Non-pigmented ciliary epithelial cell (primary cell): ENCODE measurements around the gene CLSTN1.
"Not testable (repeated sequence)": the region's sequence is repeated elsewhere in the genome, so short reads cannot be mapped to it uniquely, and the experiment has no call there.

Source experiments
- DNase-seq: peaks from one replicate; pipeline ENCODE4 v3.0.0-alpha.2; 2010; ENCODE audit warnings: low read depth

Gene CLSTN1

GRCh38 chr1:9761855-9762254 lies 61.9 kb downstream of the CLSTN1 start:
- DNase-seq, result no peak

- DNase-seq, result no peak
Measured at GRCh38 chr1:9760824-9761223, 62.9 kb downstream of the CLSTN1 start.

GRCh38 chr1:9759939-9760338 lies 63.8 kb downstream of the CLSTN1 start:
- no peak for DNase-seq

- no peak for DNase-seq
Measured at GRCh38 chr1:9758559-9759121, 65.1 kb downstream of the CLSTN1 start.

GRCh38 chr1:9755441-9755995 lies 68.2 kb downstream of the CLSTN1 start:
- DNase-seq, result no peak

- DNase-seq, result peak; percentile 51
Measured at GRCh38 chr1:9753121-9753531, 70.6 kb downstream of the CLSTN1 start.

- no peak for DNase-seq
Measured at GRCh38 chr1:9751971-9752370, 71.8 kb downstream of the CLSTN1 start.

- DNase-seq, result no peak
Measured at GRCh38 chr1:9749361-9749760, 74.4 kb downstream of the CLSTN1 start.

- not testable (repeated sequence) for DNase-seq
Measured at GRCh38 chr1:9748391-9748790, 75.4 kb downstream of the CLSTN1 start.

GRCh38 chr1:9746651-9747050 lies 77.1 kb downstream of the CLSTN1 start:
- DNase-seq, result no peak

GRCh38 chr1:9746211-9746610 lies 77.6 kb downstream of the CLSTN1 start:
- DNase-seq, result no peak

- DNase-seq, result no peak
Measured at GRCh38 chr1:9744106-9744799, 79.5 kb downstream of the CLSTN1 start.

GRCh38 chr1:9737671-9738070 lies 86.1 kb downstream of the CLSTN1 start:
- DNase-seq, result no peak

- no peak for DNase-seq
Measured at GRCh38 chr1:9737057-9737456, 86.7 kb downstream of the CLSTN1 start.

- no peak for DNase-seq
Measured at GRCh38 chr1:9736241-9736640, 87.5 kb downstream of the CLSTN1 start.

GRCh38 chr1:9735800-9736199 lies 88.0 kb downstream of the CLSTN1 start:
- DNase-seq, result no peak

GRCh38 chr1:9733160-9733789 lies 90.5 kb downstream of the CLSTN1 start:
- no peak for DNase-seq

GRCh38 chr1:9732123-9732971 lies 91.4 kb downstream of the CLSTN1 start:
- no peak for DNase-seq

- no peak for DNase-seq
Measured at GRCh38 chr1:9731561-9731960, 92.2 kb downstream of the CLSTN1 start.

GRCh38 chr1:9731051-9731537 lies 92.7 kb downstream of the CLSTN1 start:
- no peak for DNase-seq

GRCh38 chr1:9730096-9730901 lies 93.5 kb downstream of the CLSTN1 start:
- no peak for DNase-seq
